GM18861 (cell line): ENCODE measurements around the gene VASH1.

ENCODE experiments used
- ATAC-seq: cut with Tn5 transposase; IDR thresholded peaks from one replicate; pipeline ENCODE4 v1.9.1; 2021; ENCODE audit not compliant: unreplicated experiment

Gene VASH1

GRCh38 chr14:76782115-76782884, 21.0 kb downstream of the VASH1 start:
- ATAC-seq = no peak

- ATAC-seq = no peak
These were observed 21.8 kb downstream of the VASH1 start for GRCh38 chr14:76782885-76783566.

GRCh38 chr14:76784266-76784874, 23.1 kb downstream of the VASH1 start:
- no peak for ATAC-seq

GRCh38 chr14:76784881-76785280, 23.6 kb downstream of the VASH1 start:
- peak; percentile 65 for ATAC-seq

- no peak for ATAC-seq
These were observed 25.3 kb downstream of the VASH1 start for GRCh38 chr14:76786601-76787000.

GRCh38 chr14:76792422-76792821, 31.2 kb downstream of the VASH1 start:
- no peak for ATAC-seq

GRCh38 chr14:76793324-76793723, 32.1 kb downstream of the VASH1 start:
- ATAC-seq = no peak

GRCh38 chr14:76793956-76794355, 32.7 kb downstream of the VASH1 start:
- no peak for ATAC-seq

GRCh38 chr14:76806446-76806845, 45.2 kb downstream of the VASH1 start:
- ATAC-seq = no peak

GRCh38 chr14:76808011-76808410, 46.7 kb downstream of the VASH1 start:
- no peak for ATAC-seq

- ATAC-seq = no peak
These were observed 47.7 kb downstream of the VASH1 start for GRCh38 chr14:76808990-76809389.

- ATAC-seq = no peak
These were observed 49.3 kb downstream of the VASH1 start for GRCh38 chr14:76810525-76810924.

- ATAC-seq = peak; percentile 36
These were observed 49.7 kb downstream of the VASH1 start for GRCh38 chr14:76810953-76811400.

GRCh38 chr14:76811561-76811960, 50.3 kb downstream of the VASH1 start:
- ATAC-seq = no peak

- no peak for ATAC-seq
These were observed 50.8 kb downstream of the VASH1 start for GRCh38 chr14:76812093-76812421.

- peak; percentile 60 for ATAC-seq
These were observed 51.4 kb downstream of the VASH1 start, which contains the start of gene ANGEL1 for GRCh38 chr14:76812422-76813383. TSS of gene ANGEL1 (minus strand) at chr14:76812882. CDS start at chr14:76812827, 55 bp downstream.

GRCh38 chr14:76814726-76815645, 53.7 kb downstream of the VASH1 start:
- ATAC-seq = no peak

- no peak for ATAC-seq
These were observed 59.4 kb downstream of the VASH1 start for GRCh38 chr14:76820700-76821099.

GRCh38 chr14:76826122-76826521, 64.9 kb downstream of the VASH1 start, which contains the start of gene LRRC74A:
TSS of gene LRRC74A (plus strand) at chr14:76826408. CDS start at chr14:76826698, 290 bp downstream.
- no peak for ATAC-seq
